NCI-H2081 treated with DMSO at 0.1 percent for 48 hours (cell line): Measurements from ENCODE around the gene HMGXB4.

ENCODE experiments used
- DNase-seq: peaks from one replicate; lab custom pipeline; 2025; lab: John Stamatoyannopoulos, UW

HMGXB4 gene

DNA sequence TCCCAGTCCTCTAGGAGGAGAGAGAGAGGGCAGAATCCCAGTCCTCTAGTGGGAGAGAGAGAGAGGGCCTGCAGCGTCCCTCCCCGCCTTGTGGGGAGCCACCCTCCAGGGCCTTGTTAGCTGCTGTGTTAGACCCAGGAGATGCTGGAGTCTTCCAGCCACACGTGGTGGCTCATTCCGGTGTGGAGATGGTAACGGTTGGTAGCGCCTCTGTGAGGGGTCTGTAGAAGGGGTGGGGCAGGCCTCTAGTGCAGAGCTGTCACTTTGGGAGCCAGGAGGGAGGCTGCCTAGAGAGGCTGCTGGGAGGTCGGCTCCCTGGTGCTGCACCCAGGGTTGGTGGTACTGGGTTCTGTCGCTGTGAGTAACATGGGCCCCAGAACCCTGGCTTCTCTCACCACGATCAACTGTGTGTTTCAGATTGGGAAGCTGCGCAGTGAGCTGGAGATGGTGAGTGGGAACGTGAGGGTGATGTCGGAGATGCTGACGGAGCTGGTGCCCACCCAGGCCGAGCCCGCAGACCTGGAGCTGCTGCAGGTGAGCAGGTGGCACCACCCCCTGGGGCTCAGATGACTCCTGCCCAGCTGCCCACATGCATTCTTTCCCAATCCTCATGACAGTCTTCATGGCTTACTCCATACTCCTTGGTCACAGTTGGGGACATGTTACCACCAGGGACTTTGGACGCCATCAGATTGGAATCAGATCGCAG, 69.7 kb downstream of the HMGXB4 start:
- no peak for DNase-seq

DNA sequence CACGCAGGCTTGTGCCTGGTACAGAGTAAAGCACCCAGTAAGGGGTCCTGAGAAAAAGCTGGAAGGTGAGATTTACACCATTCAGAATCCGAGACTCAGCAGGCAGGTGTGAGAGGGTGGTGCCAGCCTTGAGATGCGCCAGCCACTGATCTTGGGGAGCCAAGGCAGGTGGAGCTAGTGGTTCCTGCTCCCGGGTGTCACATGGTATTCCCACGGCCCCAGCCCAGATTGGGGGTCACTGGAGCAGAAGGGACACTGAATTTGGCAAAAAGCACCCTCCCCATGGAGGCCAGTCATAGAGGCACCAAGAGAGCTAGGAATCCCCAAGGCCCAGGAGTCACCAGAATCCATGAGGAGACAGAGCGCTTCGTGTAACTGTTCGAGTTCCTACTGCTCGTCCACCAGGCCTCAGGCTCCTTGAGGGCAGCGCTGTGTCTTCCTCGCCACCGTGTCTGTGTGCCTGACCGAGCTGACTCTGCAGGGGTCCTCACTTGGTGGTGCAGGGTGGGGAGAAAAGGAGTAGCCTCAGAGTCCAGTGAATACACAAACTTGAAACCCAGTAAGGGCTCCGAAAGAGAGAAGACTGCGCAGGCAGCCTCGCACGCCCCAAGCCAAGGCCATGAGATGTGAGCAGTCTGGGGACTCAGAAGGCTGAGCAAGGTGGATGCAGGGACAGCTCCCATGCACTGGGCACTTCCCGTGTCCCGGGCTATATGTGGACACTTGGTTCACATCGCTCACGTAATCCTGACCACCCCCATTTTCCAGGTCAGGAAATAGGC, 70.6 kb downstream of the HMGXB4 start:
- no peak for DNase-seq

DNA sequence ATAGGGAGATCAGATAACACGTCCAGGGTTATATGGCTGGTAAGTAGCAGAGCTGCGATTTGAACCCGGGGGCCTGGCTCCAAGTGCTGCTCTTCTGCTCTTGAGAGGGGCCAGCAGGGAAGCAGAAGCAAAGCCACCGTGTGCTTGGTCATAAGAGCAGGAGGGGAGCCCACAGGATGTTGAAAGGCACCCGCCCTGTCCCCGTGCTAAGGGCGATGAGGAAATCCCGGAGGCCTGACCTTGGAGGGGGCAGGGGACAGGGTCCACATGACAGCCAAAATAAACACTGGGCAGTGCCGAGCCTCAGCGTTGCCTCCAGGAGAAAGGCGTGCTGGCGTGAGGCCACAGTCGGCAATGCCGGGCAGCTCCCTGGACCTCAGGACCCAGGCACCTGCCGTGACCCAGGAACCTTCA, 71.2 kb downstream of the HMGXB4 start:
- no peak for DNase-seq

DNA sequence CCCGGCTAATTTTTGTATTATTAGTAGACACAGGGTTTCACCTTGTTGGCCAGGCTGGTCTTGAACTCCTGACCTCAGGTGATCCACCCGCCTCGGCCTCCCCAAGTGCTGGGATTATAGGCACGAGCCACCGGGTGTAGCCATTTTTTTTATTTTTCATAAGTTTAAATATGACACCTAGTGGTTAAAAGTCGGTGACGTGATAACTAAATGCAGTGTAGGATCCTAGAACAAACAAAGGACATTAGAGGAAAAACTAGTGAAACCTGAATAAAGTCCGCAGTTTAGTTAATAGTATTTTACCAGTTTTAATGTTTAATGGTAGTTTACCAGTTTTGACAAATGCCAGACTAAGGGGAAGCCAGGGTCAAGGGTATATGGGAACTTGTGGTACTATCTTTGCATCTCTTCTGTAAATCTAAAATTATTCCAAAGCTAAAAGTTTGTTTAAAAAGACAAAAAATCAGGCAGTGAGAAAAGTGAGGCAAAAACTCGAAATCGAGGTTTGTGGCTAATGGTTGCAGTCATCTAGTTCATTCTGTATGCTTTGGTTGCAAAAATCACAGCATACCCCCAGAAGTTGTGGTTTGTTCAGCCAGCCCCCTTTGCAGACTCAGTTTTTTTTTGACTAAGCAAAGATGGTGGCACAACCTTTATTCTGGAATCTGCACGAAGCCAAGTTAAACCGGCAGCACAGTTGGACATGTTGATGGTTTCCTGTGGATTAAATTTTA, 72.0 kb downstream of the HMGXB4 start:
- no peak for DNase-seq

DNA sequence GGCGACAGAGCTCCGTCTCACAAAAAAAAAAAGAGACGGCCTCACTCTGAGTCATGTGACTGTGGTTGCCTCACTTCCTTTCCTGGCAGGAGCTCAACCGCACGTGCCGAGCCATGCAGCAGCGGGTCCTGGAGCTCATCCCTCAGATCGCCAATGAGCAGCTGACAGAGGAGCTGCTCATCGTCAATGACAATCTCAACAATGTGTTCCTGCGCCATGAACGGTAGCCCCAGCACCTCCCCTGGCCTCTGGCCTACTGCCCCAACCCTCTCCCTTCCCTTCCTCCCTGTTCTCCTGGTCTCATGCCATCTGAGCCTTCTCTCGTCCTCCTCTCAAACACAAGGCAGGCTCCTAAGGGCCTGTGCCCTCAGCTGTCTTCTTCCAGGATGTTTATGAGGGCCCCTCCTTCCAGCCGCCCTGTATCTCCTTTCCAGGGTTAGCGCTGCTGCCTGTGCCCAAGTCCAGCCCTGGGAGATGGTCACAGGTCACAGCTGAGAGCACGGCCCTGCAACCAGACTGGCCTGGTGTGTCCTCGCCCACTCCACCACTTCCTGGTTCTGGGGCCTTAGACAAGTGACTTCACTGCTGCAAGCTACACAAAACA, 73.1 kb downstream of the HMGXB4 start:
- DNase-seq, result no peak

DNA sequence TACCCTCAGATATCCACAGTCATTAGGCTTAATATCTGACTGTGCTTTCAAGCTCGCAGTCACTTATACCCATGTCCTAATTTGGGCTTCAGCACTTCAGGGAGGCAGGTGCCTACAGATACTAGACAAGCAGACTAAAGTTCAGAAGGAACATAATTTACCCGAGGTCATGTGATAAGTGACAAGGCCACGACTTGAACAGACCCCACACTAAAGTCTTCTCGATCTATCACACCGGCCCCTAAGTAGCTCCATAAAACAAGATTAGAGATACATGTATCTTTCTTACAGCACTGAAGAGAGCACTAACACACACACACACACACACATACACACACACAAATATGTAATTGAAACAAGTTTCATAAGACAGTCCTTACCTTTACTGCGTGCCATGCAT, 75.0 kb downstream of the HMGXB4 start:
- no peak for DNase-seq

DNA sequence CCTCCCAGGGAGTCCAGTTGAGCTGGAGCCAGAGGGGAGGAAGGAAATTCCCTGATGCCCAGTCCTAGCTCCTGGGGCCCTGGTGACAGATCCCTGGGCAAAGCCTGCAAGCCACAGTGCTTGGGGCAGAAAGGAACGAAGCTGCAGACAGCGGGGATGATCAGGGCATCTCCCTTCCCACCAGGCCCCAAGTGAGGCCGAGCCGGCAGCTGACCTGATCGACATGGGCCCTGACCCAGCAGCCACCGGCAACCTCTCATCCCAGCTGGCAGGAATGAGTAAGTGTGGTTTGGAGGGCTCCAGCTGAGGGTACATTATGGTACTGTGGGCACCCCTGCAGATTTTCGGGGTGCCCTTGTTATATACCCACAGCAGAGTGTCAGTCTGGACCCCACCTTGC, 75.9 kb downstream of the HMGXB4 start:
- no peak for DNase-seq

DNA sequence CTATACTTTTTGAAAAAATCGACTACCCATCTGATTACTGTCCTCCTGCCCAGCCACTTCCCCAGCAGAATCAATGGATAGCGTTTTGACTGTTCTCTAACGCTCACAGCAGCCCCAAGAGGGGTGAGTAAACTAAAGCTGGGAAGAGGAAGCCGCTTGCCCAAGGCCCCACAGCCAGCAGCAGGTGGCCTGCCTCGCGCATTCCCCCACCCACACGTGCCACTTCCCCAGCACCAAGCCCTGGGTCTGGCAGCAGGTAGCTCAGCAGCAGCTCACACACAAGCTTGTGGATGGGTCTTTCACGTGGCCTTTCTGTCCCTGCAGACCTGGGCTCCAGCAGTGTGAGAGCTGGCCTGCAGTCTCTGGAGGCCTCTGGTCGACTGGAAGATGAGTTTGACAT, 76.7 kb downstream of the HMGXB4 start:
- no peak for DNase-seq

DNA sequence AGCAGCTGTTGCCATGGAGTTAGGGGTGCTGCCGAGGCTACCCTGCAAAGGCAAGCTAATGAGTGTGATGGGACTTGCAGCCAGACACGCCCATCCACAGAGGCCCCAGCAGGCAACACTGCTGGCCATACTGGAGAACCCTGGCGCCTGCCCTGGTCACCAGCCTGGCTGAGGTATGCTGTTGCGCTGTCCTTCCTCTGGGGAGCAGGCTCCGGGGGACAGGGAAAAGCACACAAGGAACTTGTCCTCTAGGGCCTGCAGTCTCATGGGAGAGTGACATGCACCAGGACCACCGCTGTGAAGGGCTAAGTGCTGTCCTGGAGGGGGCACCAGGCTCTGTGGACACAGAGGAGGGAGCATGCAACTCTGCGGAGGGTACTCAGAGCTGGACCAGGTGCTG, 78.2 kb downstream of the HMGXB4 start:
- no peak for DNase-seq

DNA sequence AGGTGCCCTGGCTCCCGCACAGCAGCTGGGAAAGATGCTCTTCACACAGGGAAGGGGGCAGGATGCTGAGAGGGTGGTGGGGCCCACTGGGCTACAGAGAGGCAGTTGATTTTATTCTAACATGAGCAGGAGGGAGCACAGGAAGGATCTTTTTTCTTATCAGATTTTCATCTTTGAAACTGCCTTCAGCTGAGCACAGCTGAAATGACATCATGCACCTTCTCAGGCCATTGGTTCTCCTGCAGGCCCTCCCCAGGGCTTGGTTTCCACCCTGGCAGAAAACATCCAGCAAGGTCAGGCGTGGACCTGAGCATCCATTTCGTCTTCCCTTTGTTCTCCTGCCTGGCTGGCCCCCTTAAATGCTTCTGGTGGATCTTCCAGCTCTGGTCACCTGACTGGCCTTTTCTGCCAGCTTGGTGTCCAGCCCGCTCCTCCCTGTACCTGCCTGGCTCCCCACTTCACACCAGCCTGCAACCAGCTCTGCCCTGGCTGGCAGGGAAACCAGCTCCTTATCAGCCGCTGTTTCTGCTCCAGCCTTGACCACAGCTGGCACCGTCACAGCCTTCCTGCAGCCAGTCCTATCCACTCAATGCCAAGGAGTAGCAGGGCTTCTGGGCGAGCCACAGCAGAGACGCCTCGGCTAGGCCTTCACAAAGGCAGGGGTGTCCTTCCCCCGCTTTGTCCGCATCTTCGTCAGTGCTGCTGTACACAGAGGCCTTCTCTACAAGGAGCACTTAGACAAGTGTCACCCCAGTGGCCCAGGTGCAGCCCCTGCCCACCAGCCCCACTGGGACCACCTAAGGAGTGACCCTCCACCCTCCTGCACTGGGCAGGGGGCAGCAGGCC, 78.9 kb downstream of the HMGXB4 start:
- no peak for DNase-seq

DNA sequence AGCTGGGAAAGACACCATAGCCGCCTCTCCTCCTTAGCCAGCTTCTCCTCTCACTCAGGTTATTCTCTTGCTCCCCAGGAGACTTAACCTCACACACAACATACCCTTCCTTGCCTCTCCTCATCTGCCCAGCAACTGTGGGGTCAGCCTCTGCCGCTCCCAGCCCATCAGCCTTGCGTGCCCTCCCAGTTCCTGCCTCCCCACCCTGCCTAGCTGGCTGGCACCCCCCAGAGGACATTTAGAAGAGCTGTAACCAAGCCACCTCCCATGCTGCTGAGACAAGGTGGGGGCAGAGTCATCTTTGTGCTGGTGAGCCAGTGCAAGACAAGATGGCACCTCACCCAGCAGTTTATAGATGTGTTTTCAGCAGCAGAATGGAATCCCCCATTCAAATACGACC, 80.6 kb downstream of the HMGXB4 start:
- no peak for DNase-seq

DNA sequence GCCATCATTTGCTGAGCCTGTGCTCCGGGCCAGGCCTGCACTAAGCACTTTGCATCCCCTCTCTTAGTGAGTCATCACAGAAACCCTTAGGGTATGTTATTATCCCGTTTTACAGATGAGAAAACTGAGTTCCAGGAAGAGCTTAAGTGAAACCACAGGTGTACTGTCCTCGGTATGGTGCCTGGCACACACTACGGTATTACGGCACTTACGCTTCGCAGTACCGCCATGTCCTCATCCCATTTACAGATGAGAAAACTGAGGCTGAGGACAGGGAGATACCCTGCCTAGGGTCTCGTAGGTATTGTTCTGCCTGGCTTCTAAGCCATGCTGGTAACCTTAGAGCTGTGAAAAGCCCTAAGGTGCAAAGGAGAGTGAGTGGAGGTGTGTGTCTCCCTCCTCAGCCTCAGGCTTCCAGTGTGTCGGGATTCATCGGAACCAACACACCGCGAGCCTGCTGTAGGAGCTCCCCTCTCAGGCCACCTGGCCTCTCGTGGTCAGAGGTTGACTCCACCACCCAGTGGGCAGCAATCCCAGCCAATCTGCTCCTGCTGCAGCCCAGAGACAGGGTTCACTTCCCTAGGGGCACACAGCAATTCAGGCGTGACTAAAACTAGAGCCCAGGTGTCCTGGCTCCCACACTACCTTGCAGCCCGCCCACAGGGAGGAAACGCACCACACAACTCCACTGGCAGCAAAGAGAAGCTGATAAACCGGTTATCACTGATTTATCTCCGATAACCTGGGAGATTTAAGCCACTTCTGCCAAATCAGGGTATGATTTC, 84.0 kb downstream of the HMGXB4 start:
- DNase-seq, result no peak

DNA sequence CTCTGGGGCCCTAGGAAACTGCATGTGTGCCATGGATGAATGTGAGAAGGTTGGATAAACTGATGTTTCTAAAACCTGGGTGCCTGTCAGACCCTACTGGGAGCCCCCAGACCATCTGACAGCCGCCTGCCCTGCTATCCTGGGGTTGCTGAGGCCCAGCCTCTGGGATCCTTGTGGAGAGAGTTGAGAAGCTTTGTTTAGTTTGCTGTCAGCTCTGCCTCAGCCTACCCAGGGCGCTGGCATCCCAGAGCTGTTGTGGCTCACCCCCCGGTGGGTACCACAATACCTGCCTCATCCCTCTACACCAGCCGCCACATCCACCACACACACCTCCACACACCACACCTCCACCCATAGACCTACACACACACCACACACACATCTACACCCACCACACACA, 85.1 kb downstream of the HMGXB4 start:
- no peak for DNase-seq

DNA sequence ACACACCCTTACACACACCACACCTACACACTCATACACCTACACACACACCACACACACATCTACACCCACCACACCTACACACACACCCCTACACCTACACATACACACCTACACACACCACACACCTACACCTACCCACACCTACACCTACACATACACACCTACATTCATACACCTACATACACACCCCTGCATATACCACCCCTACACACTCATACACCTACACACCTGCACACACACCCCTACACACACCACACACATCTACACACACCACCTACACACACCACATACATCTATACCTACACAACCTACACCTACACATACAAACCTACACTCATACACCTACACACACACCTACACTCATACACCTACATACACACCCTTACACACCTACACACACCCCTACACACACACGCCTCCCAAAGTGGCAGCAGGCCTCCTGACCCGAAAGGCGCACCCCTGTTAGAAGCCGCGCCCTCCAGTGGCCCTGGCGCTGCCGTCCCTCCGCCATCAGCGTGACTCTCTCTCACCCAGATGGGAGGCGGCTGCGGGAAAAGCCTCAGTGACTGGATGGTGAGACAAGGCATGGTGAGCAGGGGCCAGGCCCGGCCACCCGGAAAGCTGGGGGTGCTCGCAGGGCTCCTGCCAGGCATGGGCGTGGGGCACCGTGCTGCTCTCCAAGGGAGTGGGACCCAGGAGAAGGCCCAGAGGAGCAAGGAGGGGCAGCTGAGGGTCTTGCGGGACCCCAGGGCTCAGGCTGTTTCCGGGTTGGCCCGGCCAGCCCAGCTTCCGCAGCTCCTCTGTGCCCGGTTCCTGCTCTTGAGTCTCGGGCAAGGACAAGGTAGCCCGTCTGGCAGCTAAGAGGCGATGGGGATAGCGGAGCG, 86.6 kb downstream of the HMGXB4 start:
- no peak for DNase-seq

DNA sequence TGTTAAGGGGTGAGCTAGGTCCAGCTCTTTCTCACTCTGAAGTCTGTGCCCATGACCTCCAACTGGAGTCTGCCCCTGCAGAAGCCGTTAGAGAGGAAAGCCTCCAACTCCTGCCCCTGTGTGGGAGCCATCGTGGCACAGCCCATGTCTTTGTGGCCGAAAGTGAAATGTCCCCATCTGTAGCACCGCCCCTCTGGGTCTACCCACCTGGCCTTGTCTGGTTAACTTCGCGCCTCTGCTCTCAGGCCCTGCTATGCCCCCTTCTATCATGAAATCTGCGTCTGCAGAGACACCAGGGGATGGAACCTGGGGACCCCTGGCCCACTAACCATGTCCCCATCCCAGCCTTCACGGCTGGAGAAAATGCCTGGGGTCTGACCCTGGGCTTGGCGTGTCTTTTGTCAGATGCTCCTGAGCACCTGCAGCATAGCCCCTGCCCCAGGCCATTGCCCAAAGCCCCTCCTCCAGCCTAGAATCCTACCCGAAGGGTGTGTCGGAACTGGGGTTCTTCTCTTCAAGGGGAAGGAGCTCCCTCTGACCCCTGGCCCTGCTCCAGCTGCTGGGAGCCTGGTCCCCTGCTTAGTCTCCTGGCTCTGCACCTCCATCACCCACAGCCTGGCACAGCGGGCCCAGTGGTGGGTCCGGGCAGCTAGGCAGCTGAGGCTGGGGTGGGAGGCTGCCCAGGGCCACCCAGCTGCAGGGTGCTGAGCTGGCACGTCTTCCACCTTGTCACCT, 87.8 kb downstream of the HMGXB4 start:
- no peak for DNase-seq
